HG02588 (cell line): ENCODE measurements around the gene UBFD1.
"Not testable (repeated sequence)": the region's sequence is repeated elsewhere in the genome, so short reads cannot be mapped to it uniquely, and the experiment has no call there.

Experiments used
- ATAC-seq: cut with Tn5 transposase; IDR thresholded peaks from one replicate; pipeline ENCODE4 v1.9.1; 2021; ENCODE audit warnings: mild to moderate bottlenecking, moderate library complexity; ENCODE audit not compliant: unreplicated experiment

Gene UBFD1, protein sequence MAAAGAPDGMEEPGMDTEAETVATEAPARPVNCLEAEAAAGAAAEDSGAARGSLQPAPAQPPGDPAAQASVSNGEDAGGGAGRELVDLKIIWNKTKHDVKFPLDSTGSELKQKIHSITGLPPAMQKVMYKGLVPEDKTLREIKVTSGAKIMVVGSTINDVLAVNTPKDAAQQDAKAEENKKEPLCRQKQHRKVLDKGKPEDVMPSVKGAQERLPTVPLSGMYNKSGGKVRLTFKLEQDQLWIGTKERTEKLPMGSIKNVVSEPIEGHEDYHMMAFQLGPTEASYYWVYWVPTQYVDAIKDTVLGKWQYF

DNA sequence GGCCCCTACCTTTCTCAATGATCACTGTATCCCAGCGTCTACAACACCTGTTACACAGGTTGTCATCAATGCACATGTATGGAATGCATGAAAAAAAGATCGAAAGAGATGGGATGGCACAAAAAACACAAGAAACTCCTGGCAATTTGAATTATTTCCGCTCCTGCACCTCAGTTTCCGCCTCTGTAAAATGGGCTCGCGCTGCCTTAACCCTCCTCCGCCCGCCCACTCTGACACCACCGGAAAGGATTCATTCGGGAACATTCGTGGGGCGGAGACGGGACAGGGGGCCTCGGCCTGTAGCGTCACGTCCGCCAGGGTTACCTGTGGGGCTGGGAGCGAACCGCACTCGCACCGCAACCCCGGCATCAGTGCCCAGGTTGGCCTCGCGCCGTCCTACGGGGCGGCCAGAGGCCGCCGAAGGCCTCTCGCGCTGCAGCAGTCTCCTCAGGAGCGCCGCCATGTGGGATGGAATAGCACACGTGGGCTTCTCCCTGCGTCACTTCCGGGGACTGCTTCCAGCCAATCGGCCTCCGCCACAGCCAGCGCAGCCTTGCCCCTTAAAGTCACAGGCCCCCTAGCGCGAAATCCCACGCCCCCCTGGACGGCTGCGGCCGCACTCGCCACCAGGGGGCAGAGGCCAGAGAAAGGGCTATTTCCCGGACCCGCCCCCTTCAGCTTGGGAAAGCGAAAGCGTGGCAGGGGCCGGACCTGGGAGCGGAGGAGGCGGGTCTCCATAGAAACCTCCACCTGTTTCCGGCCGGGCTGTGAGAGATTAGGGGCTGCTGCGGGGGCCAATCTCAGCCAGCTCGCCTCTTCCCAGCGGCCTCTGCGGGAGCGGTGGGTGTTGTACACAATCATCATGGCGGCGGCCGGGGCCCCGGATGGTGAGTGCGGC lies at the start of gene UBFD1, which contains the start of gene EARS2:
Gene UBFD1 (plus strand): TSS at position 847 of the 898 bp plus-strand sequence. CDS start 16 bp downstream, at position 863.
Gene EARS2 (minus strand): TSS at position 470 of the 898 bp plus-strand sequence. CDS start 7 bp downstream, at position 463.
- ATAC-seq, result peak; percentile 87

DNA sequence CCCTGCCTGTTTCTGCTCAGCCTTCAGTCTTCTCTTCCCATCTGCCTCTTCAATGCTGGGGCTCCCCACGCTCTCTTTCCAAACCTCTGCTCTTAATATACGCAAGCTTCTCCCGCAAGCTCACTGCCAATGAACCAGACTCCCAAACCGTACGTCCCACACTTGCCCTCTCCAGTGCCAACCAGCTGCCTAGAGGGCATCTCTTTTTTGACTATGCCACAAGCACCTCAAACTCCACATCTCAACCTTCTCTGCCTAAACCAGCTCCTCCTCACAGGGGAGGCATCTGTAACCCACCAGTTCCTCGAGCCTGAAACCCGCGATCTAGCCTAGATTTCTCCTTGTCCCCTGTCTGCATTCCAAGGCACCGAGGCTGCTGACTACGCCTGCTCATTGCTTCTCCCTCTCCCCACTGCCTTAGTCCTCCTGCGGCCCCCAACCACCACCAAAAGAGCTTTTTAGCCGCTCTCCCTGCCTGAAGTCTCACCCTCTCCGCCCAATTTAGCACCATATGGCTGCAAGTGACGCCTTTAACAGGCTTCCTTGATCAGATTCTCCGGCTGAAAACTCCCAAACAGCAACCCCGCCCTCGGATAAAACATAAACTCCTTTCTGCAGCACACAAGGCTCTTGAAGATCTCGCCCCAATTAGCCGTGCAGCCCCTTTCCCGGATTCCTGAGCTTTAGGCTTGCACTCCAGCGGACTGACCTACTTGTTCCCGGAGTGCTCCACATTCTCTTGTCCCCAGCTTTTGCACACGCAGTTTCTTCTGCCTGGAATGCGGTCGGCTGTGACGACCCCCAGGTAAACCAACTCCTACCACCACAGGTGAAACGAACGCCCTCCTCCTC lies 48.7 kb upstream of the UBFD1 start:
- no peak for ATAC-seq

DNA sequence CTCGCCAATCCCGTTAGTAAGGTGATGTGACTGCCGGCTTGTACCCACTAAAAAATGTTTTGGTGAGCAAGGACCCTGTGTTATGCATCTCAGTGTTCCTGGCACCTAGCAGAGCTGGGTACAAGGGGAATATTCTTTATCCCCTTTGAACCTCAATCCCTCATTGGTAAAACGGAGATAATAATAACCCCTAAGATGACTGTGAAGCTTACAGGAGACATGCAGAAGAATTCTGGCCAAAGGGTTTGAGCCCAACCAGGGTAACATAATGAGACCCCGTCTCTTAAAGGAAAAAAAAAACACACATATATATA lies 48.1 kb upstream of the UBFD1 start:
- no peak for ATAC-seq

DNA sequence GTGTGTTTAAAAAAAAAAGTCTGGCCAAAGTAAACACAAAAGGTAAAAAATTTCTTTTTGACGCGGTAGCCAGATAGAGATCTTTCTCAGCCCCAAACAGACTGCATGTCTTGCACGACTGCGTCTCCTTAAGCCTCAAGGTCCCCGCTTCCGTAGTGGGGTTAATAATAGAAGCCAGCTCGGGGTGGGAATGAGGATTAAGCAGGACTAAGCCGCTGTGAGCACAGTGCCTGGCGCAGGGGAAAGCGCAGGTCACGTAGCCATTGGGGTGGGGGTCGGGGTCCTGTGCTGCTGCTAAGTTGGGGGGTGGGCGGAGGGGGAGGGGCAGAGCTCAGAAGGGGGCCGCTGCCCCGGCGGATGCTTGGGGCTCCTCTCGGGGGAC lies 47.8 kb upstream of the UBFD1 start:
- ATAC-seq, result no peak

DNA sequence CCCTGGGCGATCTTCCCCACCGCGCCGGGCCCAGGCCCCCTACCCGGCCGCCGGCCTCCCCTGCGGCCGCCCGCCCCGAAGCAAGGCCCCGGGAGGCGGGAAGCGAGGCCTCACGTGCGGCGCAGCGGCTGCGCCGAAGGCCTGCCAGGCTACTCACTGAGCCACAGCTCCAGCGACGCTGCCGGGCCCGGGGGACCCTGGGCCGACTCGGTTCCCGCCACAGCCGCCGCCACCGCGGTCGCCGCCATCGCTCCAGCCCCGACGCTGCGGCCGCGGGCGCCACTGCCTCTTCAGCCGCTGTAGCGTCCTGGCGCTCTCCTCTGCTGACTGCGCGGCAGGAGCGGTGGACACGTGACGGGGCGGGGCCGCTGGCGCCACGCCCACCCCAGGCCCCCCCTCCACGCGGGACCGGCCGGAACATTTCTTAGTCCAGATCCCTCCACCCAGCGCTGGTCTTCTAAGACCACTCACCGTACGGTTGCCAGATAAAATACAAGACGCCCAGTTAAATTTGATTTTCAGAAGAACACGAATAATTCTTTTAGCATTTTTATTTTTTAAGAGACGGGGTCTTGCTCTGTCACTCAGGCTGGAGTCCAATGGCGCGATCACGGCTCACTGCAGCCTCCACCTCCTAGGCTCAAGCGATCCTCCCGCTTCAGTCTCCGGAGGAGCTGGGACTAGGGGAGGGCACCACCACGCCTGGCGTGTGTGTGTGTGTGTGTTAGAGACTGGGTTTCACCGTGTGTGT lies 47.2 kb upstream of the UBFD1 start, which contains the start of gene GGA2:
Gene GGA2 (minus strand): TSS at position 331 of the 751 bp plus-strand sequence. CDS start 83 bp downstream, at position 248.
- peak; percentile 80 for ATAC-seq

DNA sequence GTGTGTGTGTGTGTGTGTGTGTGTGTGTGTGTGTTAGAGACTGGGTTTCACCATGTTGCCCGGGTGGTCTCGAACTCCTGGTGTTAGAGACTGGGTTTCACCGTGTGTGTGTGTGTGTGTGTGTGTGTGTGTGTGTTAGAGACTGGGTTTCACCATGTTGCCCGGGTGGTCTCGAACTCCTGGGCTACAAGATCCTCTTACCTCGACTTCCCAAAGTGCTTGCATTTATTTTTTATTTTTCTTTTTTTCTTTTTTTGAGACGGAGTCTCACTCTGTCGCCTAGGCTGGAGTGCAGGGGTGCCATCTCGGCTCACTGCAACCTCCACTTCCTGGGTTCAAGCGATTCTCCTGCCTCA lies 46.6 kb upstream of the UBFD1 start:
- not testable (repeated sequence) for ATAC-seq

DNA sequence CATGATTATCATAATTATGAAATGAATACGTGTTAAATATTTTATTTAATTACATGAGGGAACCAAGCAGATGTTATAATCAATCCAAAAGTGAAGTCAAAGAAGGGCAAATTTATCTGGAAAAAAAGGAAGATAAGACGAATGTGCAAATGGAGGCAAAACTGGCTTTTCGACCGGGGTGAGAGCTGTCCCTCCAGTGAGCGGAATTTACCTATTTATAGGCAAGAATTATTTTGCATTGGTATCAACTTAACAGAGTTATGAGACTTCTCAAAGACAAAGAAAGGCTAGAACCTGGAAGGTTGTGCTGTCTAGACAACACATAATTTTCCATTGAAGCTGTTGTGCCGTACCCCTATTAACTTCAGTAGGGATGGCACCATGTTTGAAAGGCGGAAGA lies 45.8 kb upstream of the UBFD1 start:
- no peak for ATAC-seq

DNA sequence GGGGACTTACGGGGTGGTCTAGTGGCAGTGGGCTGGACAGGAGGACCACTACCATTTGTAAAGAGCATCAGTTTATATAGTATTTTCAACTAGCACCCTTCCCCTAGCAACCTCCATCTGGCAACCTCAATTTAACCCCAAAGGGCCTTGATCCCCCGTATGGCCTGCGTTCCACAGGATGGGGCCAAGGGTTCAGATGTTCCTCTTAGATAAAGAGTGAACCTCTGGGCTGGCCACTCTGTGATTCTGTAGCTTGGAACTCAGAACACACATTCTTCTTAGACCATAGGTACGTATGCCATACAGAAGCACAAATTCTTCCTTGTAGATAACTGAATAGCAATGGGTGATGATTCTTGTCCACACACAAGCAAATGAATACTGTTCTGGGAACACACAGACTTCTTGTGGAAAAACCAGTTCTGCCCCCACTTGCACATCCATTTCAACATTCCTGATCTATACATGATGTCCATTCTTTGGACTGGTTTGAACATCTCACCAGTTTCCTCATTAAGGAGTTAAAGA lies 45.3 kb upstream of the UBFD1 start:
- no peak for ATAC-seq

DNA sequence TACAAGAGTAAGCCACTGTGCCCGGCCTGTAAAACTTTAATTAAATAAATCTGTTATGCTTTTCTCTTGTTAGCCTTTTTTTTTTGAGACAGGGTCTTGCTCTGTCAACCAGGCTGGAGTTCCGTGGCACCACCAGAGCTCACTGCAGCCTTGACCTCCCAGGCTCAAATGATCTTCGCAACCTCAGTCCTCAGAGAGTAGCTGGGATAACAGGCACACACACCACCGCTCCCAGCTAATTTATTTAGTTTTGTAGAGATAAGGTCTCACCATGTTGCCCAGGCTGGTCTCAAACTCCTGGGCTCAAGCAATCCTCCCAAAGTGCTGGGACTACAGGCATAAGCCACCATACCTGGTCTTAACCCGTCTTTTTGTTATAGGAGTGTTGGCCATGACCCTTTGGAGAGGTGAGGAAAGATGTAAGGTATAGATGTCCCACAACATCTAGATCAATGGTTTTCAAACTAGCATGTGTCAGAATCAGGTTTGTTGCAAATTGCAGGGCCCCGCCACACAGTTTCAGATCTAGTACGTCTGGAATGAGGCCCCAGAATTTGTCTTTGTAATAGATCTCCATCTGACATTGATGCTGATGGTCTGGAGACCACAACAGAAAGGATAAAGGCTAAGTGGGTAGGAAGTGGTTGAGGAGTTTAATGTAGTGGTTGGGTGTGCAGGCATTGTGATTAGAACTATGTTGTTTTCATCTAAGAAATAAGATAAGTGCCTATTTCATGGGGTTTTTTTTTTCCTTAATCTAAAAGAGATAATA lies 43.0 kb upstream of the UBFD1 start:
- ATAC-seq, result no peak

DNA sequence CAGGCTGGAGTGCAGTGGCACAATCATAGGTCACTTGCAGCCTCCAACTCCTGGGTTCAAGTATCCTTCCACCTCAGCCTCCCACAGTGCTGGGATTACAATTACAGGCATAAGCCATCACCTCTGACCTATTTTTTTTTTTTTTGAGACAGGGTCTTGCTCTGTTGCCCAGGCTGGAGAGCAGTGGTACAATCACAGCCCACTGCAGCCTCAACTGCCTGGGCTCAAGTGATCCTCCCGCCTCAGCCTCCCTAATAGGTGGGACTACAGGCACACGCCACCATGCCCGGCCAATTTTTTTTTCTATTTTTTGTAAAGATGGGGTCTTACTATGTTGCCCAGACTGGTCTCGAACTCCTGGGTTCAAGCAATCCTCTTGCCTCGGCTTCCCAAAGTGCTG lies 41.6 kb upstream of the UBFD1 start:
- ATAC-seq, result no peak

DNA sequence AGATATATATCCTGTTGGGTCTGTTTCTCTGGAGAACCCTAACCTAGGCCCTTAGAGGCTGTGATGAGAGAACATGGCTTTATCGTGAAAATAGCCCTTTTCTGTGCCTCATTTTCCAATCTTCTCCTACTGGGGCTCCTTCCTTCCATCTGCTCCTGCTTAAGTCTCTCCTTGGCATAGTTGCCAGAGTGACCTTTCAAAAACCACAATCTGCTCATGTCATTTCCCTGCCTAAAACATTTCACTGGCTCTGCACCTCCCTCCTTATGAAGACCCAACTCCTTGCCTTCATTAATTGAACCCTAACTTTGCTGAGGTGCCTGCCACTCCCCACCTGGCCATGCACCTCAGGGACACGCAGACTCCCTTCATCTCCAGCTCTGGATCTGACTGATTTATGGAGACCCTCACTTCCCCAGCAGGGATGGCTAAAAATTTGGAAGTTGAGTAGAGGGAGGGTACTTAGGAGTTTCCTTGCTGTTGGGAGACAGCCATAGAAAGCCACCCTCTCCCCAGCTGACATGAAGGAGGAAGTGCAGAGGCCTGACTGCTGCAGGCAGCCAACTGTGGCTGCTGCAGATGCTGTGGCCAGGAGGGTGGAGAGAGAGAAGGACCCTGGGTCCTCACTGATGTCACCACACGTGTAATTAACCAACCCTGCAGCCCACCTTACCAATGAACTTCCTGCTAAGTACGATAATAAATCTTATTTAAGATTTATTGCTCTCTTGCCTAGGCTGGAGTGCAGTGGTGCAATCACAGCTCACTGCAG lies 41.0 kb upstream of the UBFD1 start:
- no peak for ATAC-seq

DNA sequence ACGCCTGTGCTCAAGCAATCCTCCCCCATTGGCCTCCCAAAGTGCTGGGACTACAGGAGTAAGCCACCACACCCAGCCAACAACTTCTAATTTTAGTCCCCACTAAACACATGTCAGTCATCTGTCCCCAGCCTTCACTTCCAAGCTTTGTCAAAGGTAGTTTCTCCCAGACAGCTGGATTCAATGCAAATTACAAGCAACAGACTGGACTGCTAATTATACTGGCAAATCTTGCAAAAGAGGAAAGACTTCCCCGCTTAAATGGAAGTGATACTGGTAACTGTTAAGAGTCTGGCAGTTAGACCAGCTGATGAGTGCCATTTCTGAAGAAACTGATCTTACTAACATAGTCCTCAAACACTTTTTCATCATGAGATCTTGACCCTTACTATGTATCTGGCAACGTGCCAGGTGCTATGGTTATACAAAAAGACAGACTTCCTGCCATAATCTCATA lies 39.1 kb upstream of the UBFD1 start:
- ATAC-seq, result no peak

DNA sequence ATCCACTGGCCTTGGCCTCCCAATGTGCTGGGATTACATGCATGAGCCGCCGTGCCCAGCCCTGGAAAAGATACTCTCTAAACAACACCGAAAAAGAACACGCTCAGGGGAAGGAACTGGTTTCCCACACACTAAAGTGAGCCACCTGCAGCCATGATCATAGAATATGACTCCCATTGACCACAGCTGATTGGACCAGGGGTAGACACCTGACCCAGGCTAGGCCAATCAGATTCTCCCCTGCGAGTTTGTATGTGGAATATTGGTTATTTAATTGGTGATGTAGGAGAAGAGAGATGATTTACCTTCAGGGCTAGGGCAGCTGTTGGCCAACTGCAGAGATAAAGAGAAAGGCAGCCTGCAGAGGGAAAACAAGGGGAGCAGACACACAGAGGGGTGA lies 38.2 kb upstream of the UBFD1 start:
- no peak for ATAC-seq

DNA sequence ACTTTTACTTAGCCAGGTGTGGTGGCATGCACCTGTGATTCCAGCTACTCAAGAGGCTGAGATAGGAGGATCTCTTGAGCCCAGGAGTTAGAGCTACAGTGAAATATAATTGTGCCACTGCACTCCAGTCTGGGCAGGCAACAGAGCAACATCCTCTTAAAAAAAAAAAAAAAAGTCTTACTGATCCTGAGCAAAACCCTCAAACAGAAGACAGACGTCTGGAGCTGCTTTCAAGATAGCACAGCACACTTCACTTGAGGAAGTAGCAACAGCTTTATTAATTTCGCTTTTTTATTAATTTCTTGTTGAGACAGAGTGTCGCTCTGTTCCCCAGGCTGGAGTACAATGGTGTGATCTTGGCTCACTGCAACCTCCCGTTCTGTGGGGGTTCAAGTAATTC lies 37.0 kb upstream of the UBFD1 start:
- no peak for ATAC-seq

DNA sequence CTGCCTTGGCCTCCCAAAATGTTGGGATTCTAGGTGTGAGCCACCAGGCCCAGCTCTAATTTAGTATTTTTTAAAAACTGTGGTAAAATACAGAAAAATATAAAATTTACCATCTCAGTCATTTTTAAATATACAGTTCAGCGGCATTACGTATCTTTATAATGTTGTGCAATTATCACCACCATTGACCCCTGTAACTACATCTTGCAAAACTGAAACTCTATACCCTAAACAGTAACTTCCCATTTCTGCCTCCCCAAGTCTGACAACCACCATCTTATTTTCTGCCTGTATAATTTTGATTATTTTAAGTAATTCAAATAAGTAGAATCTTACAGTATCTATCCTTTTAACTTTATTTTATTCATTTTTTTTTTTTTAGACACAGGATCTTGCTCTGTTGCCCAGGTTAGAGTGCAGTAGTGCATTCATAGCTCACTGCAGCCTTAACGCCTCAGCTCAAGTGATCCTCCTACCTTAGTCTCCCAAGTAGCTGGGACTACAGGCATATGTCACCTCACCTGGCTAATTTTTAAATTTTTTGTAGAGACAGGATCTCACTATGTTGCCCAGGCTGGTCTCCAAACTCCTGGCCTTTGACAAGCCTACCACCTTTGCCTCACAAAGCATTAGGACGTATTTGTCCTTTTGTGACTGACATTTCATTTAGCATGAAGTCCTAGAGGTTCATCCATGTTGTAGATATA lies 36.3 kb upstream of the UBFD1 start:
- ATAC-seq, result no peak

DNA sequence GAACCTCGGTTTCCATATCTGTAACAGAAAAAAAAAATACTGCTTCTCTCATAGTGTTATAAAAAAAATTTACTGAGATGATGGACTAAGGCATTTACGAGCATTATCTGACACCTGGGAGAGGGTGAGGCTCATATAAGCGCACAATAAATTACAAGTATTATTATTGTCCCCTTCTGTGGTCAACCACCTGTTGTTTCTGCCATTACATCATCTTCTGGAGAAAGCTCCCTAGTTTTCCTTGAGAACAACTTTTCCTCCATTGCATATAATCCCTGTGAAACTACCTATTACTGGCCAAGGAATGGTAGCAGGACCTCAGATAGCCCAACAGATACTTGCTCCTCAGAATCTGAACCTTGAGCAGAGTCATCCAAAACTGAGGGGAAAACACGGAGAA lies 35.6 kb upstream of the UBFD1 start:
- ATAC-seq, result no peak

DNA sequence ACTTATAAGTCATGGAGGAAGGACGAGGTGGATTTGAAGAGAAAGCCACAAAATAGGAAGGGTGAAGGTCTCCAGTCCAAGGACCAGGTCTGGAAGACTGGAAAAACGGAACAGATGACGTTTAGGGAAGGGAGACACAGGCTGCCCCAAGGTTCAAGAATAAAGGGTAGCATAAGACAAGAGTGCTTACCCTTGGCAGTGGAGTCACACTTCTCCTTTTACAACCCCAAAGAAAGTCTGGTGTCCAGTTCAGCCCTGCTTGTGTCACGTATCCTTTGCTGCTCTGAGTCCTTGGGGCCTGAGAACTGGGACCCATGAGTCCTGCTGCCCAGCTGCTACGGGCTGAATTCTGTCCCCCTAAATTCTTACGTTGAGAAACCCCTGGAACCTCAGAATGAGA lies 34.2 kb upstream of the UBFD1 start:
- ATAC-seq, result no peak

DNA sequence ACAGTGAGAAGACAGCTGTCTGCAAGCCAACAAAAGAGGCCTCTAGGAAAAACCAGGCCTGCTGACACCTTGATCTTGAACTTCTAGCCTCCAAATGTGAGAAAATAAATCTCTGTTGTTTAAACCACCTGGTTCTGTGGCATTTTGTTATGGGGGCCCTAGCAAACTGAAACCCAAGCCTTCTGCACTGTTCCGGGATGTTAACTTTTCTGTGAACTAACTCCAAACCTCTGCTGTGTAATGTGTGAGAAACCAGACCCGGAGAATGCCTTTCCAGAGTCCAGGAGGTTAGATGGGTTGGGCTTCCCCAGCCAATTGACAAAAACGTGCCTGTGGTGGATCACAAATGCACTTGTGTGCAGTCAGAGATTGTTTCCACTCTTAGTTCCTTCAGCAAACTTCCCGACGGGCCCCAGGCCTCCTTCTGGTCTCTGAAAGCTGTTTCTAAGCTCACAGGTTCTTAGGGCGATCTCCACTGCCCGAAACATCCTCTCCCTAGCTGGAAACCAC lies 33.6 kb upstream of the UBFD1 start:
- no peak for ATAC-seq
